HG03280 (cell line): ENCODE data around the gene SEMA3A.
A peak's percentile ranks its signal among the peaks of the same experiment; 100 is the strongest.

Experiments
- ATAC-seq: cut with Tn5 transposase; IDR thresholded peaks from one replicate; pipeline ENCODE4 v1.9.1; 2021; ENCODE audit warnings: mild to moderate bottlenecking, moderate library complexity; ENCODE audit not compliant: unreplicated experiment

The SEMA3A gene

GRCh38 chr7:84027678-84028077, 166.9 kb downstream of the SEMA3A start:
- ATAC-seq, result no peak

GRCh38 chr7:84025332-84025927, 169.2 kb downstream of the SEMA3A start:
- ATAC-seq, result no peak

GRCh38 chr7:84022684-84023308, 171.8 kb downstream of the SEMA3A start:
- no peak for ATAC-seq

- no peak for ATAC-seq
Observed at GRCh38 chr7:84022009-84022408, 172.6 kb downstream of the SEMA3A start.

GRCh38 chr7:84021292-84021908, 173.2 kb downstream of the SEMA3A start:
- ATAC-seq, result no peak

- ATAC-seq, result no peak
Observed at GRCh38 chr7:84017651-84018050, 176.9 kb downstream of the SEMA3A start.

GRCh38 chr7:84013616-84014240, 180.9 kb downstream of the SEMA3A start:
- ATAC-seq, result no peak

- ATAC-seq, result no peak
Observed at GRCh38 chr7:84009782-84010181, 184.8 kb downstream of the SEMA3A start.

GRCh38 chr7:84009051-84009450, 185.5 kb downstream of the SEMA3A start:
- no peak for ATAC-seq

GRCh38 chr7:84003191-84003590, 191.4 kb downstream of the SEMA3A start:
- no peak for ATAC-seq

- no peak for ATAC-seq
Observed at GRCh38 chr7:84002348-84002747, 192.2 kb downstream of the SEMA3A start.

- no peak for ATAC-seq
Observed at GRCh38 chr7:83996879-83997278, 197.7 kb downstream of the SEMA3A start.

GRCh38 chr7:83987764-83988163, 206.8 kb downstream of the SEMA3A start:
- no peak for ATAC-seq

GRCh38 chr7:83985821-83986220, 208.8 kb downstream of the SEMA3A start:
- no peak for ATAC-seq

- ATAC-seq, result no peak
Observed at GRCh38 chr7:83984591-83984990, 210.0 kb downstream of the SEMA3A start.

GRCh38 chr7:83984076-83984475, 210.5 kb downstream of the SEMA3A start:
- ATAC-seq, result no peak

GRCh38 chr7:83983606-83984005, 211.0 kb downstream of the SEMA3A start:
- no peak for ATAC-seq

GRCh38 chr7:83976302-83976701, 218.3 kb downstream of the SEMA3A start:
- peak; percentile 89 for ATAC-seq

GRCh38 chr7:83970081-83970480, 224.5 kb downstream of the SEMA3A start:
- no peak for ATAC-seq

- no peak for ATAC-seq
Observed at GRCh38 chr7:83964318-83964717, 230.3 kb downstream of the SEMA3A start.

GRCh38 chr7:83957333-83957732, 237.3 kb downstream of the SEMA3A start:
- no peak for ATAC-seq

- no peak for ATAC-seq
Observed at GRCh38 chr7:83956104-83956503, 238.5 kb downstream of the SEMA3A start.
